Activated CD8-positive, alpha-beta memory T cell treated with anti-CD3 and anti-CD28 coated beads, Interleukin-2, amount 50 U/mL, for 1 hour (primary cell): ENCODE data around the gene ALPK1.

Experiments
- DNase-seq: peaks from one replicate; pipeline ENCODE4 v3.0.0-alpha.2; 2020; ENCODE audit errors: extremely low read depth

Gene ALPK1

GRCh38 chr4:112327965-112328733, 31.0 kb downstream of the ALPK1 start:
- DNase-seq, result no peak

GRCh38 chr4:112328734-112329130, 31.6 kb downstream of the ALPK1 start:
- DNase-seq, result no peak

GRCh38 chr4:112329672-112330375, 32.7 kb downstream of the ALPK1 start:
- no peak for DNase-seq

GRCh38 chr4:112330921-112331320, 33.8 kb downstream of the ALPK1 start:
- no peak for DNase-seq

GRCh38 chr4:112332398-112332797, 35.2 kb downstream of the ALPK1 start:
- DNase-seq, result no peak

GRCh38 chr4:112340023-112340422, 42.9 kb downstream of the ALPK1 start:
- no peak for DNase-seq

GRCh38 chr4:112341033-112341432, 43.9 kb downstream of the ALPK1 start:
- DNase-seq, result no peak

GRCh38 chr4:112343330-112344080, 46.3 kb downstream of the ALPK1 start:
- no peak for DNase-seq

- no peak for DNase-seq
Observed at GRCh38 chr4:112348488-112349158, 51.5 kb downstream of the ALPK1 start.

GRCh38 chr4:112352736-112353135, 55.6 kb downstream of the ALPK1 start:
- no peak for DNase-seq

- DNase-seq, result no peak
Observed at GRCh38 chr4:112355662-112356061, 58.5 kb downstream of the ALPK1 start.

GRCh38 chr4:112357453-112357852, 60.3 kb downstream of the ALPK1 start:
- no peak for DNase-seq

GRCh38 chr4:112357897-112358296, 60.7 kb downstream of the ALPK1 start:
- DNase-seq, result no peak

GRCh38 chr4:112358415-112358814, 61.2 kb downstream of the ALPK1 start:
- no peak for DNase-seq

GRCh38 chr4:112358952-112359749, 62.0 kb downstream of the ALPK1 start:
- DNase-seq, result no peak

- no peak for DNase-seq
Observed at GRCh38 chr4:112361181-112361791, 64.1 kb downstream of the ALPK1 start.

- DNase-seq, result no peak
Observed at GRCh38 chr4:112370466-112370865, 73.3 kb downstream of the ALPK1 start.

- no peak for DNase-seq
Observed at GRCh38 chr4:112371361-112371760, 74.2 kb downstream of the ALPK1 start.

- no peak for DNase-seq
Observed at GRCh38 chr4:112374850-112375249, 77.7 kb downstream of the ALPK1 start.

GRCh38 chr4:112377171-112377570, 80.0 kb downstream of the ALPK1 start:
- DNase-seq, result no peak
